HG02852 (cell line): ENCODE measurements around the gene SOX4.

Source experiments
- ATAC-seq: cut with Tn5 transposase; IDR thresholded peaks from one replicate; pipeline ENCODE4 v1.9.1; 2021; ENCODE audit warnings: mild to moderate bottlenecking, moderate library complexity; ENCODE audit not compliant: unreplicated experiment

The SOX4 gene

DNA sequence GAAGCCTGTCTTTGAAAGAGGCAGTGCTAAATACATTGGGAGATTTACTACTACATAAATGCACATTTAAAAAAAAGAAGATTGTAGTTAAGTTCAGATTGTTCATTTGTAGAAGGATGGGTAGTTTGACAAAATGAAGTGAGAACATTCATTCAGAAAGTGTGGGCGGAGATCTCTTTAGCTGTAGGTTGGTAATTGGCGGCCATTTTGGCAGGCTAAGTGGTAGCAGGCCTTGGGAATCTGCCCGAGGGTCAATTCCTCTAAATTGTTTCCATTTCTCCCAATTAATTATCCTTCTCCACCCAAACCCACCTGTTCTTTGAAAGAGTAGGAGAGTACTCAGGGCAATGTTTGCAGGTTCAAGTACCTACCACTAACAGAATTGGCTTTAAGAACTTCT lies 17.9 kb downstream of the SOX4 start:
- no peak for ATAC-seq

DNA sequence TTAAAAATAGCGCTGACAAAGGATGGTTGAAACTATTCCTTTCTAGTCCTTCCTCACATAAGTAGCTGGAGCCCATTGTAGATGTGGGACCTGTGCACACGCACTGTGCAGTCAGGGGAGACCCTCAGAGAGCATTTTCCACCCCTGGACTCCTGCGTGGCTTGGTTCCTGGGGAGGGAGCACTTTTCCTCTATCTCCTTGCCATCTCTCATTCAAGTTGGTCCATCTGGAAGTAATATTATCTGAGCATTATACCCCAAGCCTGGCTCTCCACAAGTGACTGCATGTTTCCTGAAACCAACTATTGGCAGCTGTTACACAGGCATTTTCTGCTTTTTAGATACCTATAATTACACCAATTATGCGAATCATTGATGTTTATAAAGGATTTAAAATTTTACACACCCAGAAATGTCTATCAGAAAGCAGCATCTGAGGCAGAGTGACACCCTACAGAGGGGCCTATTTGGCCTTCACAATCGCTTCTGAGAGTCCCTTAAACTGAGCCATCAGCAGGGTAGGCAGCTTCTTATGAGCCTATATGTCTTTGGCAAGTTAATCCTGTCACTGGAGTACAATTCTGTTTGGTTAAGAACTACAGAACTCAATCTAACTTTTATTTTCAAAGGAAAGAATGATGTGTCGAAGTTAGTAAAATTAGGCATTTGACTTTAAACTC lies 18.7 kb downstream of the SOX4 start:
- no peak for ATAC-seq

DNA sequence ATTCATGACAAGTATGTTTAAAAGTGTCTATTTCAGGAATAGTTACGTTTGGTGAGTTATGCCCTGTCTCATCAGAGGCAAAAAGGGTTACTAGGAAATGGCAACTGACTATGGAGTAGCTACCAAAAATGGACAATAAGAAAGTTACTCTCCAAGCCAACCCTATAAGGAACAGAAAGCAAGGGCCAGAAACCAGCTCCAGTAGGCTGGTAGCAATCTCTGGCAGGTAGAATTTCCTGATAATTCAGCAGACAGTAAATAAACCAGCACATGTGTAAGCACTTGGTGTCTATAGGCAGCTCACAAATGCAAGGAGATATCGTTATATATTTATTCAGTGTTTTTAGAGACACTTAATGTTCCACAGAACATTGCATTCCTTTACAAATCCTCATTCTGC lies 20.3 kb downstream of the SOX4 start:
- no peak for ATAC-seq

DNA sequence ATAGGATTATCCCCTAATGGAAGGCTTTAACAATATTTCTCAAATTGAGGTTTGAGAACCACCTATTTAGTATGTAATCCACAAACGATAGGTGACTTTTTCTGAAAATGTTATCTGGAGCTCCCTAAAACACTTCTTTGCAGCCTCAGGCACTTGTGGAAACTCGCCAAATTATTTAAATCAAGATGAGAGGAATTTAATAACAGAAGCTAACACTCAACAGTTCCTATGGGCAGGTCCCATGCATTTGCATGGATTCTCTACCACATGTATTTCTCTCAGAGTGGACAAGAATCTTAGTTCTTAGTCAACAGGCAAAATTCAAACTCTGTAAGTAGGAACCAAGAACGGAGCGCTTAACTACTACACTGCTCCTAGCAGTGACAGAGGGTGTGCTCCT lies 20.7 kb downstream of the SOX4 start:
- no peak for ATAC-seq

DNA sequence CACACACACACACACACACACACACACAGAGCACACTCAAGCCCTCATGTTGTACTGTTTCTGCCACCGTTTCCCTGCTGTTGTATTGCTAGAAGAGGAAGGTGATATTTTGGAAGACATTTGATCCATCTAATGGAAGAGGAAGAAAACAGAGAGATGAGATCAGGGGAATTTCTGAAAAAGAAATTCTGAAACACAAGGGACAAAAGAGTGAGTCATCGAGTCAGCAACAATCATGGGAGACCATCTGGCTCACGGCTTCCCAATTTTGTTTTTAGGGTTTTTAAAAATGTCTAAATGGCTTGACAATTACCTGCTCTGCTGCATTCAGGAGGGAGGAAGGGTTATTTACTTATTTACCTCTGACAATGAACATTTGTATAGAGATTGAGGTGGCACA lies 22.0 kb downstream of the SOX4 start:
- no peak for ATAC-seq

DNA sequence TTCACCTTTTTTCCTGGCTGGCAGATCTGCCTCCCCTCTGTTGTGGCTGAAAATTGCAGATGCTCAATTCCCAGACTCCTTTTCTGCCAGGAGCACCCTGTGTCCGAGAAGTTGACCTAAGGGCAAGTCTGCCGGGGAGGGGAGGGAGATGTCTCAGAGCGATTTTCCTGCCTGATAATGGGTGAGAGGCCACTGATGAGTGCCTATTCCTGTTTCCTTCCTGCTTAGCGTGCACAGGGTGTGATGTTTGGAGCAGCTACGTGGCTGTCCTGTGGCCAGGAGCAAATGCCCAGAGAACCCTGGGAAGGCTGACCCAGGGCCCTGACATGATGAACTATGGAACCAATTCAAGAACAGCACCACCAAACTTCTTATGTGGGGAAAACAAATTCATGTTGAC lies 22.5 kb downstream of the SOX4 start:
- no peak for ATAC-seq

DNA sequence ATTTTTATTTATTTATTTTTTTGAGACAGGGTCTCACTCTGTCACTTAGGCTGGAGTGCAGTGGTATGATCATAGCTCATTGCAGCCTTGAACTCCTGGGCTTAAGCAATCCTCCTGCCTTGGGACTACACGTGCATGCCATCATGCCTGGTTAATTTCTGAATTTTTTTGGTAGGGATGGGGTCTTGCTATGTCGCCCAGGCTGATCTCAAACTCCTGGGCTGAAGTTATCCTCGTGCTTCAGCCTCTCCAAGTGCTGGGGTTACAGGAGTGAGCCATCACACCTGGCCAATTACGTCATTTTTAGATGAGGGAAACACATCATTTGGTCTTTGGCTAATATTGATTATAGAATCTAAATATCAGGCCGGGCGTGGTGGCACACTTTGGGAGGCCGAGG lies 32.1 kb downstream of the SOX4 start:
- no peak for ATAC-seq

DNA sequence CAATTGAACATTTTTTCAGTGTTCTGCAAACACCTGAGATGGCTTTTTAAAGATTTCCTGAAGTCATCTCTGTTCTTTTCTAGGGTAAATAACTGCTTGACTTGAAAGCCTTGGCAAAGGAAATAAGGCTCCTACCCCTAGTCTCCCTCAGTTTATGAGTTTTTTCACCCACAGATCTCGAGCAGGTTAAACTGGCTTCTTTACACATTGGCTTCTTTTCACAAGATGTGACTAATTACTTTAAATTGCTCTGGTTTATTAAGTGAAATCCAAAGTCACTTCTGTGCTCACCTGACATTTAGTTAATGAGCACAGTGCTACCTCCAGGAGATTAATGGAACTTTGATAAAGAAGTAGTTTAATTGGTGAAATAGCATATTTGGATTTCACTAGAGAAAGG lies 33.2 kb downstream of the SOX4 start:
- ATAC-seq = no peak

DNA sequence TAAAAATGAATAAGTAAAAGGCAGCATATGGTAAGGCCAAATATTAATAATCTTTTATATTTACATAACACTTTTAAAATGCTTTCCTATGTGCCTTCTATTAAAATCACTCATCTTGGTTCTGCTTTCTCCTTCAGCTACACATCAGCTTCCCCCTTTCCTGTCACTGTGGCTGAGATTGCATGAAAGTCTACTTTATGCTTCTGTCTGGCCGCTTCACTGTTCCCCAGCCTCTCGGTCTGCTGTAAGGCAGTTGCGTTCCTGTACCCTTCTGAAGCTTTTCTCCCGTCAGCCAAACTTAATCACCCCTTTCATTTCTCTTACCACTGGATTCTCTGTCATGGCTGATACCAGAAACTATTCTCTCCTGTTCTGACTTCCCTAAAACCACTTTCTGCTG lies 34.6 kb downstream of the SOX4 start:
- no peak for ATAC-seq

DNA sequence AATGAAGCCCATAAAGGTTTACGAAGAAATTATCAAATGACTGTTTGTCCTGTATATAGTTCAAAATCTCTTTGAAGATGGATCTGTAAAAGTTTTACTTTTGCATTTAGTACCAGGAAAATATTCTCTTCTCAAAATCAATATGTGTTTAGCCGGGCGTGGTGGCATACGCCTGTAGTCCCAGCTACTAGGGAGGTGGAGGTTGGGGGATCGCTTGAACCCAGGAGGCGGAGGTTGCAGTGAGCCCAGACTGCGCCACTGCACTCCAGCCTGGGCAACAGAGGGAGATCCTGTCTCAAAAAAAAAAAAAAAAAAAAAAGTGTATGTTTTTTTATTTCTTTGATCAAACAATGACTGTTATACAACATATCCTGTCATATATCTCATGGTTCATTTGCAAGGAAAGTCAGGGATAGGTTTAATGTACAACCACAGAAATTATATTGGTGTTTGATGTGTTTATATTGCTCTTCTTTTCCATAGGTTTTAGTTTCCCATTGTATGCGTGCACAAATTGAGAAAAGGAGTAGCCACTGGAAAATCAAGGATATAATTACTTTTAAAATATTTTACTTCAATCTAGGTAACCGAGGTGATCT lies 40.1 kb downstream of the SOX4 start:
- ATAC-seq = no peak

DNA sequence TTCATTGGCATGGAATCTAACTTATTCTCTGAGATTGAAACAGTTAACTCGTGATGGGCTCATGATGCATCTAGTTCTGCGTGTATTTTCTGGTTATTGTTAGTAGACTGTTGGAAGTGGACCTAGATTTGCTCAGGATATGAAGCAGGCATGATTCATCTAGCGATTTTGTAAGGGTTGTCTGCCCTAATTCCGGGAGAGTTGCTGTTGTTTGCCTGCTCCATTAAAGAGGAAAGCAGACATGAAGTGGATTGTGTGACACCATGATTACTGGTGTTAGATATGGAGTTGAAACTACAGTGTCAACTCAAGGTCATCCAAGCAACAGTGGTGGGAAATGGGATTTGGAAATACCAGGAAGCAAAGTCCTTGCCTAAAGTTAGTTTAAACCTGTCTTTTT lies 41.0 kb downstream of the SOX4 start:
- ATAC-seq = no peak

DNA sequence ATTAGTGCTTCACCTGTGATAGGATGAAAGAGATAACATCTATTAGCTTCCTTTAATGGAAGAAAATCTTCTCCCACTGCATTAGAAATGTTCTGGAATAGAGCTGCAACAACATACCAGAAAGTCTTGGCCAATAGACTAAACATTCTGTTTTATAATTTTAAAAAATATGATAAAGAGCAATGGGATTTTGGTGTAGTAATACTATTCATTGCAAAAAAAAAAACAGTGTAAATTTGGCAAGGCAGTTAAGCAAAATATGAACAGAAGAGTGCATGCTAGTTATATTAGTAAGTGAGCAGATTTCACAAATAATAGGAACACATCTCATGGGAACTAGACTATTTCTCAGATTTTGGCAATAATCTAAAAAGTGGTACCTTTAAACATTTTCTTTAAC lies 43.3 kb downstream of the SOX4 start:
- no peak for ATAC-seq

DNA sequence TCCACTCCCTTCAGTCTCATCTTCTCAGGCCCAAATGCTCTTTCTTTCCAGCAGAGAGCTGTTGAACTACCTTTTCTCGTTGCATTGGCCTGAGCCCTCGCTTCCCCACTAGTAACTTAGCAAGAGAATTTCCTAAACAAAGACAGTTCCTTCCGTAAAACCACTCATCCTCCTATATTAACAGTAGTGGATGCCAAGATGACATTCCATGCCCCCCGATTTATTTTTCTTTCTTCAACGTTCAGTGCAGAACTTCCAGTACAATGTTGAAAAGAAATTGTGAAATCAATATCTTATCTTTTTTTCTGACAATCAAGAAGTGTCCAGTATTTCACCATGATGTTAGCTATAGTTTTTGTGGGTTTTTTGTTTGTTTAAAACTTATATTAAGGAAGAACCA lies 45.8 kb downstream of the SOX4 start:
- no peak for ATAC-seq
